ENCODE data around the gene WDR82. TPM values are rescaled to one million over a fixed set of nuclear protein-coding genes. Genes with fewer than 3 reads are reported as not detected.

The WDR82 gene
- total RNA-seq, 4 donors from 2014 or later, result 42.9 to 56.9 (median 51.4) TPM

- ATAC-seq (ENCODE audit: low FRiP score), result no peak
- no peak for DNase-seq (ENCODE audit: low spot score)
- TF ChIP-seq, protein P1, sequence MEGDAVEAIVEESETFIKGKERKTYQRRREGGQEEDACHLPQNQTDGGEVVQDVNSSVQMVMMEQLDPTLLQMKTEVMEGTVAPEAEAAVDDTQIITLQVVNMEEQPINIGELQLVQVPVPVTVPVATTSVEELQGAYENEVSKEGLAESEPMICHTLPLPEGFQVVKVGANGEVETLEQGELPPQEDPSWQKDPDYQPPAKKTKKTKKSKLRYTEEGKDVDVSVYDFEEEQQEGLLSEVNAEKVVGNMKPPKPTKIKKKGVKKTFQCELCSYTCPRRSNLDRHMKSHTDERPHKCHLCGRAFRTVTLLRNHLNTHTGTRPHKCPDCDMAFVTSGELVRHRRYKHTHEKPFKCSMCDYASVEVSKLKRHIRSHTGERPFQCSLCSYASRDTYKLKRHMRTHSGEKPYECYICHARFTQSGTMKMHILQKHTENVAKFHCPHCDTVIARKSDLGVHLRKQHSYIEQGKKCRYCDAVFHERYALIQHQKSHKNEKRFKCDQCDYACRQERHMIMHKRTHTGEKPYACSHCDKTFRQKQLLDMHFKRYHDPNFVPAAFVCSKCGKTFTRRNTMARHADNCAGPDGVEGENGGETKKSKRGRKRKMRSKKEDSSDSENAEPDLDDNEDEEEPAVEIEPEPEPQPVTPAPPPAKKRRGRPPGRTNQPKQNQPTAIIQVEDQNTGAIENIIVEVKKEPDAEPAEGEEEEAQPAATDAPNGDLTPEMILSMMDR (IDR thresholded peaks at IDR 0.05), result no peak
Observed at GRCh38 chr3:52210550-52211046, 67.9 kb downstream of the WDR82 start.

- TF ChIP-seq, protein P1 (IDR thresholded peaks at IDR 0.05), result no peak
- ATAC-seq (ENCODE audit: low FRiP score) (no peak), DNase-seq (ENCODE audit: low spot score) (no peak)
Observed at GRCh38 chr3:52210037-52210436, 68.4 kb downstream of the WDR82 start.

DNA sequence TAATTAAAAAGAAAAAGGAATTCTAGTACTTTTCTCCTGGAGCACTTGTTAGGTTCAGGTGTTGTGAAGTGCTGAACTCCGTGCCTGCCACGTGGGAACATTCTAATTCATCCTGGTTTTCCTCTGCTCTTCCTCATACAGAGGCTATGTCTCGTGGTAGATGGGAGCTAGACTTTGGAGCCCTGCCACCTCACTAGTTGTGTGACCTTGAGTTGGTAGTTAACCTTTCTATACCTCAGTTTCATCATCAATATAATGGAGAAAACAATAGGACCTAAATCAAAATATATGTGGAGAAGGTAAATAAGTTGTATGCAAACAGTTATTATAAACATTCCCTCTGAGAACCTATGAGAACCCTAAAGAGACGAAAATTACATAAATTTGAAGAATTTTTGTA, 69.9 kb downstream of the WDR82 start:
- no peak for DNase-seq (ENCODE audit: low spot score)
- TF ChIP-seq, protein P1 (IDR thresholded peaks at IDR 0.05), result no peak
- no peak for ATAC-seq (ENCODE audit: low FRiP score)

DNA sequence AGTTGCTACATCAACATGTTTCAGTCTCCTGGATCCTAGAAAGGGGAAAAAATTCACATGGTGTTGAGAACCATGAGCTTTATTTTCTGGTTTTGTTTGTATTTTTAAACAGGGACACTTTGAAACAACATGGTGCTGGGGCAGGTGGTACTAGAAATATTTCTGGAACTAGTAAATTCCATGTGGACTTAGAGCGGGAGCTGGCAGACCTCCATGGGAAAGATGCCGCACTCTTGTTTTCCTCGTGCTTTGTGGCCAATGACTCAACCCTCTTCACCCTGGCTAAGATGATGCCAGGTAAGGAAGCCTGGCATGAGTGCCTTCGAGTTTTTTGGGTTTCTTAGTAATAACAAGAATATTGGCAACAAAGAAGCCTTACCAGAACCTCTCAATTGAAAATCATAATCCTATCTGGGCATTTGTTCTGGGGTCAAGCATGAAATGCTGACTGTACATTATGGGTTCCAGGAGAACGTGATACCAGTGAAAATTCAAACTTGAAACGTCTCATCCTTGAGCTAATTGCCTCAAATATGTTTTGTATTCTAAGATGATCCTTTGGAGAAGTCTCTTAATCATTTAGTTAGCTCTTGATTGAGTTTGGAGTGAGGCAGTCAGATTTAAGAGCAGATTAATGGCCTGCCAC, 72.6 kb downstream of the WDR82 start:
- ATAC-seq (ENCODE audit: low FRiP score) (no peak), DNase-seq (ENCODE audit: low spot score) (no peak)
- TF ChIP-seq, protein P1 (IDR thresholded peaks at IDR 0.05), result no peak

Small RNAs within 50 kb of the gene (small RNA-seq; reads per million reads assigned to genes)
- gene MIR135A1 (not detected), gene MIRLET7G (517 reads per million, percentile 98 among the genes with 10 or more reads in this experiment)

Other genes starting within 250 kb of the WDR82 start
- gene DUSP7, start 222.1 kb downstream of the WDR82 start, total RNA-seq, result 10 to 100 TPM in 3 of 4 donors, 1 to 10 TPM in 1; 5.5 to 22.2 (median 16.8) TPM
- 1 to 10 TPM in 3 of 4 donors, under 1 TPM in 1; 0.65 to 2.0 (median 1.2) TPM for gene POC1A, start 124.2 kb downstream of the WDR82 start, total RNA-seq
- 10 to 100 TPM; 29.3 to 79.7 (median 31.0) TPM for gene ALAS1, start 80.5 kb downstream of the WDR82 start, total RNA-seq
- under 1 TPM in 1 of 4 donors, not detected in 3; 0.19 TPM for gene TLR9, start 53.0 kb downstream of the WDR82 start, total RNA-seq
- gene TWF2, start 39.5 kb downstream of the WDR82 start, total RNA-seq, result 100 to 1,000 TPM in 1 of 4 donors, 10 to 100 TPM in 3; 50.1 to 116 (median 78.3) TPM
- 10 to 100 TPM; 17.0 to 32.2 (median 23.9) TPM for gene PPM1M, start 32.9 kb downstream of the WDR82 start, total RNA-seq
- gene GLYCTK, start 9.2 kb upstream of the WDR82 start, total RNA-seq, result 10 to 100 TPM; 12.7 to 63.5 (median 41.4) TPM
- gene DNAH1, start 37.7 kb upstream of the WDR82 start, total RNA-seq, result 10 to 100 TPM in 3 of 4 donors, 1 to 10 TPM in 1; 6.7 to 24.9 (median 14.1) TPM
- 10 to 100 TPM; 44.6 to 73.0 (median 57.4) TPM for gene BAP1, start 131.4 kb upstream of the WDR82 start, total RNA-seq
- 10 to 100 TPM in 2 of 4 donors, 1 to 10 TPM in 2; 5.5 to 12.9 (median 9.1) TPM for gene PHF7, start 132.0 kb upstream of the WDR82 start, total RNA-seq
- 100 to 1,000 TPM in 3 of 4 donors, 10 to 100 TPM in 1; 21.3 to 200 (median 131) TPM for gene SEMA3G, start 166.5 kb upstream of the WDR82 start, total RNA-seq
- gene TNNC1, start 175.4 kb upstream of the WDR82 start, total RNA-seq, result 1 to 10 TPM in 2 of 4 donors, not detected in 2; 2.4 to 2.5 TPM
- 10 to 100 TPM; 59.8 to 82.3 (median 68.5) TPM for gene NISCH, start 177.0 kb upstream of the WDR82 start, total RNA-seq
- 100 to 1,000 TPM; 231 to 610 (median 304) TPM for gene STAB1, start 216.7 kb upstream of the WDR82 start, total RNA-seq